DMS153 treated with DMSO at 0.1 percent for 48 hours (cell line): ENCODE results near the gene MRPS6.

Source experiments
- DNase-seq: peaks from one replicate; lab custom pipeline; 2025; ENCODE audit not compliant: unreplicated experiment; lab: John Stamatoyannopoulos, UW

MRPS6 gene

DNA sequence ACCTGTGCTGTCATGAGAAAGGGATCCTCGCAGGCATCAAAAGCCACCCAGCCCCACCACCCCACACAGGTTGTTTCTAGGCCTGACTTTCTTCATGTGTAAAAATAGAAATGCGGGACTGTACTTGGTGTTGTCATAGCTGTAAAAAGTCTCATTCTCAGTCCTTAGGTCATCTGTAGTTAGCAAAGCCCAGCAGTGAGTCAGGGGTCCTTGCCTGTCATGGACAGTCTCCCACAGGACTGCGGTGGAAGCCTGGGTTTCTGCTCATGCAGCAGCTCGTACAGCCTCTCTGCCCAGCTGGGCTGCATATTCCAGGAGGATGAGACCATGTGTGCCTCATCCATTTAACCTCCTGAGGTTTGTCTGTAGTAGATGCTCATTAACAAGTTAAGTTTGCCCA is 58.2 kb downstream of the MRPS6 start:
- DNase-seq = no peak

DNA sequence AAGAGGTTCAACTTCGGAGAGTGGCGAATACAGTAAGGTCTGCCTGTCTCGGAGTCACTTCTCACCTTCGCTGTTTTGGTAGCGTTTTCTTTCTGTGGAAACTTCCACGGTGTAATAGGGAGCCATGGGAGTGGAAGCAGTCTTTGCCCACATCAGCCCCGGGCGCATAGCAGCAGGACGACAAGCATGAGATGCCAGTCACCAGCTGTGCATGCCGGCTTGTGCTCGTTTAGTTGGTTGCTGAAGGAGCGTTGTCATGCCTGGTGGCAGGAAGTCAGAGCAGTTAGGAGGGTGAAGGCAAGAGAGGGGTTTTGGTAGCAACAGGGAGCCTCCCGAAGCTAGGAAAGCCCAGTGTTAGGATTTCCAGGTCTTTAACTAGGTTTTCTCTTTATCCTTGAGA is 58.8 kb downstream of the MRPS6 start:
- no peak for DNase-seq

DNA sequence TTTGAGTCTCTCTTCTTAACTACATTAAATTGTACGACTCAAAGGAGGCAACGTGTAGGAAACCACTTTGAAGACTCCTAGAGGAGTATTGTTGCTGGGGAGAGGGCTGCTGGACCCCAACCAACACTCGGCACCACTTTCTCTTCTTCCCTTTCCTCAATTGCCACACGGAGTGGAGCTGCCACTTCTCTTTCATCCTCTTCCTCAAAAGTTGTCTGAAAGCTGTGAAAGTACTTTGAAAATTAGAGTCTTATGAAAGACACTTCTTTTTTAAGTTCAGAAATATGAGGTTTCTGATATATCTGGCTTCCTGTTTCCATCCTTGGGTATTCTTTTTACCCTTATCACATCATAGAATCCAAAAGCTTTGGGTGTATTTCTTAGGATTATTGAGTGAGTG is 59.5 kb downstream of the MRPS6 start:
- no peak for DNase-seq

- no peak for DNase-seq
Measured at GRCh38 chr21:34133392-34133791, 60.0 kb downstream of the MRPS6 start.

DNA sequence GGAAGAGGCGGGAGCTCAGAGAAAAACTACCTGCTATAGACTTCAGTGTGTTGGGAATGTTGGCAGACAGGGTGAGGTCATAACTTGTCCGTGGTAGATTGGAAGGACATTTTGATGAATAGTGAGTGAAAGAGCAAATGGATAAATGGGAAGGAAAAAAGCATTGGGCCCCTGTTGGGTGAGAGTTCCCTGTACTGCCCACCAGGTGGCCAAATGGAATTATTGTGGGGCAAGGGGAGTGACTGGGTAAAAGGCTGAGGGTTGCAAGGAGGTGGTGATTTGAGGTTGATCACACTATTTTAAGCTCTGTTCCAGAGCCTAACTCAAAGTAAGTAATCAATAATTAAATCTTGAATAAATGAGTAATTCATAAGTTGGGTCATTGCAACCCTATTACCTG is 60.4 kb downstream of the MRPS6 start:
- no peak for DNase-seq

- no peak for DNase-seq
Measured at GRCh38 chr21:34135330-34135729, 62.0 kb downstream of the MRPS6 start.

- no peak for DNase-seq
Measured at GRCh38 chr21:34141373-34141772, 68.0 kb downstream of the MRPS6 start.

DNA sequence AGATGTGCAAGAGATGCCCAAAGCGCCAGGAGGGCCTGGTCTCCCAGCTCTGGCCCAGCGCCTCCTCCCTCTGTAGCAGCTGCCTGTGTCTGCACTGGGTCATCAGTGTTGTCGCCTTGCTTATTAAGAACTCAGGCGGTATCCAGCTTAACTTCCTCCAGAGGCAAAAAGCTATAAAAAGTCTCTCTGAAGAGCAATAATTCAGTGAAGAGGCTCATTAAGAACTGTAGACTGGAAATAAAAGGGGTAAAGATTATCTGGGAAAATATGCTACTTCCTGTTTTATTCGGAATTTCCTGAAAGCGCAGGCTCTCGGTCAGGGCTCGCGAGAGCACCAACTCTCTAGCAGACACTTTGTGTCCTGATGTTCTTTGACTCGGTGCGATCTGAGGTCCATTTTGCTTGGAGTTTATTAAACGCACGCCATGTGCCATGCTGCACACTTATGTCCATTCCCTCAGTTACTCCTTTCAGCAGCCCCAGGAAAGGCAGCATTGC is 70.4 kb downstream of the MRPS6 start:
- DNase-seq = no peak

GRCh38 chr21:34144224-34144623 is 70.8 kb downstream of the MRPS6 start:
- DNase-seq = no peak

GRCh38 chr21:34147792-34148418 is 74.5 kb downstream of the MRPS6 start:
- DNase-seq = no peak

GRCh38 chr21:34148419-34148804 is 75.0 kb downstream of the MRPS6 start:
- DNase-seq = no peak

DNA sequence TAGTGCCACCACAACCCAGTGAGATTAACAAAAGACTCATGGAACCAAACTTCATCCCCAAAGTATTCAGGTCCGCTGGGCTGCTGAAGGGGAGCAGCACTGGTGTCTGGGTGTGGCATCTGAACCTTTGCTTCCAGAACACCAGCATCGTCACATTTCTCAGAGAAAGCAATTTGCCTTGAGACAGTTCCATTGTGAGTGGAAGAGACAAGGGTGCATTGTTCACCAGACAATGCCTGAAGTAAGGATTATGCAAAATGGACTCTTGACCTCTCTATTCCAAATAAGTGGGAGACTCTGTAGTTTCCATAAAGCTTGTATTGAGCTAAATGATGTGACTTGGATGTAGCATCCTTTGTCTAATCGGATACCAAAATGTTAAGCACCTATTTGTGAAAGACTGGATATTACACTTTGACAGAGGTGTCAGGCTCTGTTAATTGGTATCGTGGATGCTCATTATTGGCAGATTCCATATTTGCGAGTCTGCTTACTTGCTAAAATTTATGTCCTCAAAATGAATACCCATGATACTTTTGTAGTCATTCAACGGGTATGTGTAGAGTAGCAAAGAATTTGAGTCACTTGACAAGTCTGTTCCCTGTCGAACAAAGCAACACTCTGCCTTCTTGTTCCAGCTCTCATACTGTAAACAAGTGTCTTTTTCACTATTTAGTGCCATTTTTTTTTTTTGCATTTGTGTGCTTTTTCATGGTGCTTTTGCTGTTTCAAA is 75.6 kb downstream of the MRPS6 start:
- DNase-seq = no peak

DNA sequence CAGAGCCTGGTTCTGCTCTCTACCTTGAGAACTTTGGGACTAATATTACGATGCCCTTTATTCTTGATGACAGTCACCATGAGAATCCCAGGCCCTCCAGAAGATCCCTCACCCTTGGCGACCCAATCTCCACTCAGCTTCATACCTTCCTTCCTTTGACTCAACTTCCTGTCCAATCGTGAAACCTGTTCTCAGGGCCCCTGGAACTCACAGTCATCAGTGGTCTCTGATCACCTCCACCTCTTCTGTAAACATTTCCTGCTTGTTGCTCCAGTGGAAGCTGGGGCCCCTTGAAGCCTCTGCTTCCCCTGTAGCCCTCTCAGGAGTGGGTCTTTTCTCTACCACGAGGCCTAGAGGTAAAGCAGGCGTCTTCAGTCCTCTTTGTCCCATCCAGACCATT is 79.1 kb downstream of the MRPS6 start:
- no peak for DNase-seq

GRCh38 chr21:34154878-34155277 is 81.5 kb downstream of the MRPS6 start:
- DNase-seq = no peak

DNA sequence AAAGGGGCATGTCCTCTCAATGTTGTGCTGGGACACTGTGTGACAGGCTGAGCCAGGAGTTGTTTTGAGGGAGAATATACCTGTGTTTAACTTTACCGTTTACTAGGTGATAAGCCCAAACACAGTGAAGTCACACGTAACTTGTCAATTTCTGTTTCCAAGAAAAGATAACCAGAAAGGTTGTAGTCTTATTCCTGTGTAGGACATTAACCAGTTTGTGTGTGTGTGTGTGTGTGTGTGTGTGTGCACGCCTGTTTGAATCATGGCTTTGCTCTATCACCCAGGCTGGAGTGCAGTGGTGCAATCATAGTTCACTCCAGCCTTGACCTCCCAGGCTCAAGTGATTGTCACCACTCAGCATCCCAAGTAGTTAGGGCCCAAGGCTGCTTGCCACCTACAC is 83.6 kb downstream of the MRPS6 start:
- DNase-seq = no peak

DNA sequence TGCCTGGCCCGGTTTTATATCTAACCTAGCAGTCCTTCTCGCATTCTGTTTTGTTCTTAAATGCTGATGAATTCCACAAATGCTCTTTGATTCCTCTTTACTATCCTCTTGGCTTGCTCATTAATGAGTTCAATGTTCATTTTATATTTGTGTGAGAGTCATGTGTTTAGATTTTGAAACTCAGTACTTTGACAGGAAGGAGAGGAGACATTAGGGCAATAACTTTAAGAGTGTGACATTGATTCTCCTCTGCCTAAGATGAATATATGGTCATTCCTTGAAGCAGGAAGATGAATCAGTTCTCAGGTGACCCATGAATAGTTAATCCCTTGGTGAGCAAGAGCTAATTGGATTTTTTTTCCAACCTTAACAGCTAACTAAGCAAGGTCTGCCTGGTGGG is 84.1 kb downstream of the MRPS6 start:
- no peak for DNase-seq

DNA sequence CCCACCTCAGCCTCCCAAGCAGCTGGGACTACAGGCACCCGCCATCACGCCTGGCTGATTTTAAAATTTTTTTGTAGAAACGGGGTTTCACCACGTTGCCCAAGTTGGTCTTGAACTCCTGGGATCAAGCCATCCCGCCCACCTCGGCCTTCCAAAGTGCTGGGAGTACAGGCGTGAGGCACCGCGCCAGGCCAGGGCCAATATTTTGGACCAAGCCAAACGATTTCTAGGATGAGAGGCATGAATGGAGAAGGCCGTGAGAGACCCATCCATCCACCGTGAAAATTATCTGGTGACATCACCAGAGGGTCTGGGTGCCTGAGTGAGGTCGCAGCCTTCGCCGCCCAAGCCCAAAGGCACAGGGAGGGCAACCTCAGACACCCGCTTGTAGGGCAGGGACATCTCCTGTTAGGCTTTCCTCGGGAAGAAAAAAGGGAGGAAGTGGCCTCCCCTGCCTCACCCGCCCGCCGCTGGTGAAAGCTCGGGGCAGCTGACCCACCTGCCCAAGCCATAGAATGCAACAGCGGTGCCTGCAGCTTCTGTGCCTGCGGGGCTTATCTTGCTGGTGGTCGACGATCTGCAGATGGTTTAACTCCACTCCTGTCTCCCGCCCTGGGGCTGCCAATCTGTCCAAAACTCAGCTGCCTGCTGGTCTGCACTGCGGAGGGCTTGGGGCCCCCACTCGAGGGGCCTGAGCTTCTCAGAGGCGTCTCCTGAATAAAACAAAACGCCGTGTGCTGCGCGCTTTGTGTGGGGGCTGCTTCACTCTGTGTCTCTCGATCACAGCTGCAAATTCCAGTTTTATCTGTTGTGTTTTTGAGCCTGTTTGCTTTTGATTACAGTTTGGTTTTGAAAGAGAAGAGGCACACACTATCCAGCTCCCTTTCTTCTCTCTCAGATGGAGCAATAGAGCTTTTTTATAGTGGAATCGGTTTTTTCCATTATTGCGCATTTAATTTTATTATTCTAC is 85.8 kb downstream of the MRPS6 start:
- DNase-seq = no peak

DNA sequence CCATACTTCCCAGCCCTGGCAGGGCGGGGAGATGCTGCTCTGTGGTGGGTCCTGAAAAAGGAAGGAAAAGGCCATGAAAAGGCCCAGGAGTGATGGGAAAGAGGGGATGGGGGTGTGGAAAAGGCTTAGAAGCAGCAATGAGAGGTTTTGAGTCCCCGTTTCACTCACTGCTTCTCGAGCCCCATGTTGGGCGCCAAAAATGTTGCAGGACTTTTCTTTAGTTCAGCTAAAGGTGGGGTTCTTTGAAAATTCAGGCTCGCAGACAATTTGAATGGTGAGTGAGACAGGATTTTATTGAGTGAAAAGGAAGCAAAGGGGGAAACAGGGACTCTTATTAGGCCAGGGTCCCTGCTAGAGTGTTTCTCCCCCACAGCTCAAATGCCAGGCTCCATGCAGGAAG is 93.1 kb downstream of the MRPS6 start:
- no peak for DNase-seq

- DNase-seq = no peak
Measured at GRCh38 chr21:34170886-34171285, 97.5 kb downstream of the MRPS6 start.

DNA sequence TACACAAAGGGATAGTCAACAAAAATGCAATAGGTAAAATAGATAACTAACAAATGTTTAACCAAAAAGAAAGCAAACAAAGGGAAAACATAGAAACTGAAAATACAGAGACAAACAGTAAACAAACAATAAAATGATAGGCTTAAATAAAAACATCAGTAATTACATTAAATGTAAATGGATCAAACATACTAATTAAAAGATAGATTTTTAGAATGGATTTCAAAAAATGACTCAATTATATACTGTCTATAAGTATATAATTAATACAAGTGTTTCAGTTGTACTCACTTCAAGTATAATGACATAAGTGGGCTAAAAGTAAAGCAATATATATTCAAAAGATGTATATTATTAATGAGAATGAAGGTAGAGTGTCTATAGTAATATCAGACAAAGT is 101.1 kb downstream of the MRPS6 start:
- no peak for DNase-seq

GRCh38 chr21:34176448-34176847 is 103.1 kb downstream of the MRPS6 start:
- no peak for DNase-seq
